Common myeloid progenitor, CD34-positive (primary cell): ENCODE results near the gene ARMC10.
"Not testable (repeated sequence)": the region's sequence is repeated elsewhere in the genome, so short reads cannot be mapped to it uniquely, and the experiment has no call there.

Source experiments
- CTCF ChIA-PET: fragments of 350-600 bp; sonication (Branson Sonifier 250); formaldehyde crosslinking; loops from one replicate; lab custom pipeline; 2021; ENCODE audit warnings: antibody characterized with exemption; lab: Charles Lee
- POLR2A ChIA-PET: fragments of 350-600 bp; sonication (Branson Sonifier 250); formaldehyde crosslinking; loops from one replicate; lab custom pipeline; 2021; ENCODE audit warnings: antibody characterized with exemption; lab: Charles Lee
- DNase-seq, 3 donors: peaks; one replicate each; pipeline versions ENCODE4 v3.0.0 to v3.0.0-alpha.2; 2013
- H3K27ac ChIP-seq, 2 experiments: 1 replicate in 1 of 2; 2 replicates in 1 of 2; pipeline ENCODE4 v1.7.0; 2013; ENCODE audit warnings: inconsistent platforms in 2 of 2, low read length in 2 of 2, mild to moderate bottlenecking in 2 of 2, low read depth in 1 of 2, moderate library complexity in 1 of 2; ENCODE audit not compliant: severe bottlenecking in 2 of 2, insufficient read depth in 1 of 2, poor library complexity in 1 of 2
- H3K27me3 ChIP-seq, 5 experiments: replicated peaks in 2 of 5; 1 replicate in 3 of 5; 2 replicates in 2 of 5; pipeline versions ENCODE4 v1.6.1 to v1.7.0; 2013; ENCODE audit warnings: low read length in 4 of 5, mild to moderate bottlenecking in 2 of 5, moderate library complexity in 2 of 5, inconsistent platforms in 1 of 5; ENCODE audit not compliant: insufficient read depth in 5 of 5, control insufficient read depth in 4 of 5
- H3K36me3 ChIP-seq, 4 experiments: 1 replicate in 2 of 4; 2 replicates in 2 of 4; pipeline versions ENCODE4 v1.6.1 to v1.7.0; 2013; ENCODE audit warnings: low read length in 3 of 4, control low read depth in 1 of 4, mild to moderate bottlenecking in 1 of 4; ENCODE audit not compliant: control insufficient read depth in 4 of 4, insufficient read depth in 4 of 4
- H3K4me1 ChIP-seq, 4 experiments: 1 replicate in 3 of 4; 2 replicates in 1 of 4; pipeline versions ENCODE4 v1.6.1 to v1.7.1; 2013; ENCODE audit warnings: low read length in 3 of 4, mild to moderate bottlenecking in 3 of 4, control low read depth in 1 of 4, inconsistent platforms in 1 of 4, moderate library complexity in 1 of 4; ENCODE audit not compliant: control insufficient read depth in 4 of 4, insufficient read depth in 4 of 4; ENCODE audit errors: control extremely low read depth in 1 of 4
- H3K4me3 ChIP-seq, 7 experiments: 1 replicate in 4 of 7; 2 replicates in 3 of 7; pipeline versions ENCODE4 v1.5.1 to v1.7.0; 2013; ENCODE audit warnings: mild to moderate bottlenecking in 7 of 7, low read length in 6 of 7, moderate library complexity in 6 of 7, inconsistent platforms in 2 of 7, low read depth in 2 of 7, control low read depth in 1 of 7; ENCODE audit not compliant: insufficient read depth in 4 of 7, control insufficient read depth in 1 of 7; ENCODE audit errors: extremely low read depth in 1 of 7
- H3K9me3 ChIP-seq, 5 experiments: 1 replicate in 4 of 5; 2 replicates in 1 of 5; pipeline versions ENCODE4 v1.6.1 to v1.7.1; 2013; ENCODE audit warnings: low read length in 4 of 5, mild to moderate bottlenecking in 2 of 5, inconsistent platforms in 1 of 5, low read depth in 1 of 5, moderate library complexity in 1 of 5; ENCODE audit not compliant: control insufficient read depth in 4 of 5, insufficient read depth in 2 of 5; ENCODE audit errors: control extremely low read depth in 1 of 5
- WGBS: methylation state at CpG from one replicate; pipeline ENCODE4 v1.1.5; 2013; ENCODE audit not compliant: insufficient coverage; 5-methylcytosine and 5-hydroxymethylcytosine counted together

Gene ARMC10

GRCh38 chr7:103092321-103092720 is 17.4 kb downstream of the ARMC10 start:
- H3K27ac ChIP-seq, H3K9me3 ChIP-seq, DNase-seq, H3K4me3 ChIP-seq, H3K27me3 ChIP-seq, POLR2A ChIA-PET, H3K4me1 ChIP-seq: not testable (repeated sequence)
- WGBS = no CpG with 5 or more reads among the region's 4 CpGs
- CTCF ChIA-PET = interaction anchor here (0.5 to 1.7 kb wide), 3 partner anchors 11 to 35 kb away, joined by 3 to 4 read pairs (median 3); no protein-coding TSS in a partner anchor
- H3K36me3 ChIP-seq = peaks cover 3 to 55% (median 33%) of the 10 kb centered on the region in 4 experiments

- Histone ChIP-seq H3K27me3 (no peaks in the 10 kb centered on the region), H3K27ac (no peak overlapping the region), H3K4me3 (no peak overlapping the region), H3K36me3 (peaks cover 5 to 51% (median 30%) of the 10 kb centered on the region in 4 experiments), H3K4me1 (no peaks in the 10 kb centered on the region), H3K9me3 (no peaks in the 10 kb centered on the region)
- CTCF ChIA-PET = interaction anchor here (1.0 kb wide), 1 partner anchor 12 kb away, joined by 3 read pairs; no protein-coding TSS in a partner anchor
- WGBS = no CpG with 5 or more reads among the region's 1 CpG
- POLR2A ChIA-PET = no interaction called here
- no peak for DNase-seq
Observed at GRCh38 chr7:103093429-103093828, 18.5 kb downstream of the ARMC10 start.

GRCh38 chr7:103094102-103094501 is 19.2 kb downstream of the ARMC10 start:
- POLR2A ChIA-PET = no interaction called here
- no peaks in the 10 kb centered on the region for H3K9me3 ChIP-seq
- CTCF ChIA-PET = no interaction called here

GRCh38 chr7:103095558-103095957 is 20.6 kb downstream of the ARMC10 start:
- H3K27me3 ChIP-seq, H3K4me3 ChIP-seq, DNase-seq, H3K27ac ChIP-seq, H3K4me1 ChIP-seq, CTCF ChIA-PET, POLR2A ChIA-PET, H3K9me3 ChIP-seq: not testable (repeated sequence)
- WGBS = no CpG with 5 or more reads among the region's 2 CpGs
- peaks cover 2 to 36% (median 25%) of the 10 kb centered on the region in 4 experiments for H3K36me3 ChIP-seq

More at GRCh38 chr7:103094102-103094501, 19.2 kb downstream of the ARMC10 start:
- WGBS = no CpG with 5 or more reads among the region's 3 CpGs
- Histone ChIP-seq H3K4me3 (no peak overlapping the region), H3K27me3 (no peaks in the 10 kb centered on the region), H3K4me1 (no peaks in the 10 kb centered on the region), H3K36me3 (peaks cover 2 to 46% (median 26%) of the 10 kb centered on the region in 4 experiments), H3K27ac (no peak overlapping the region)
- DNase-seq = peak in 1 of 3 donors; percentile 10

GRCh38 chr7:103097041-103097440 is 22.1 kb downstream of the ARMC10 start:
- WGBS = 89% methylated on average over 1 of the region's 2 CpGs
- CTCF ChIA-PET = no interaction called here
- no peaks in the 10 kb centered on the region for H3K27me3 ChIP-seq
- no peaks in the 10 kb centered on the region for H3K4me1 ChIP-seq
- no peaks in the 10 kb centered on the region for H3K9me3 ChIP-seq
- DNase-seq = no peak
- peaks cover 7 to 39% (median 28%) of the 10 kb centered on the region in 4 experiments for H3K36me3 ChIP-seq
- H3K4me3 ChIP-seq = no peak overlapping the region
- no peak overlapping the region for H3K27ac ChIP-seq
- POLR2A ChIA-PET = no interaction called here

GRCh38 chr7:103100348-103100747 is 25.4 kb downstream of the ARMC10 start:
- no CpG with 5 or more reads among the region's 3 CpGs for WGBS
- no peaks in the 10 kb centered on the region for H3K9me3 ChIP-seq
- H3K4me1 ChIP-seq = no peaks in the 10 kb centered on the region
- peaks cover 10 to 45% (median 20%) of the 10 kb centered on the region in 4 experiments for H3K36me3 ChIP-seq
- no peak for DNase-seq
- no peak overlapping the region for H3K27ac ChIP-seq
- ChIA-PET POLR2A (no interaction called here), CTCF (no interaction called here)
- no peaks in the 10 kb centered on the region for H3K27me3 ChIP-seq
- H3K4me3 ChIP-seq = no peak overlapping the region

GRCh38 chr7:103101543-103101942 is 26.6 kb downstream of the ARMC10 start:
- ChIA-PET CTCF (no interaction called here), POLR2A (no interaction called here)
- Histone ChIP-seq H3K27ac (no peak overlapping the region), H3K9me3 (no peaks in the 10 kb centered on the region), H3K27me3 (no peaks in the 10 kb centered on the region), H3K4me1 (no peaks in the 10 kb centered on the region), H3K4me3 (no peak overlapping the region), H3K36me3 (peaks cover 10 to 40% (median 18%) of the 10 kb centered on the region in 4 experiments)
- no peak for DNase-seq
- 50% methylated on average over 2 of the region's 2 CpGs for WGBS
